Fibroblast of the aortic adventitia (primary cell): ENCODE measurements around the gene SLC20A1. TPM values are rescaled to one million over a fixed set of nuclear protein-coding genes. Genes with fewer than 3 reads are reported as not detected.

Experiments used
- DNase-seq: peaks from one replicate; pipeline ENCODE4 v3.0.0-alpha.2; 2010; ENCODE audit warnings: low read depth
- H3K4me3 ChIP-seq: 2 replicates; pipeline ENCODE4 v1.5.1; 2011; ENCODE audit warnings: low read depth, mild to moderate bottlenecking, control low read depth, low read length, moderate library complexity
- total RNA-seq: library from RNA; depleted of rRNA; stranded (reverse); fragments of >200 nt; gene quantifications from 2 replicates; pipeline ENCODE4 v1.2.3, GENCODE V29; 2012; ENCODE audit warnings: low replicate concordance
- TF ChIP-seq, protein P1 (sequence below): IDR thresholded peaks from 2 replicates; pipeline ENCODE4 v1.5.1; 2011; ENCODE audit warnings: mild to moderate bottlenecking, low read length, control low read depth, inconsistent platforms; ENCODE audit not compliant: insufficient read depth

The SLC20A1 gene
- total RNA-seq, 1 donor, result 134 TPM

DNA sequence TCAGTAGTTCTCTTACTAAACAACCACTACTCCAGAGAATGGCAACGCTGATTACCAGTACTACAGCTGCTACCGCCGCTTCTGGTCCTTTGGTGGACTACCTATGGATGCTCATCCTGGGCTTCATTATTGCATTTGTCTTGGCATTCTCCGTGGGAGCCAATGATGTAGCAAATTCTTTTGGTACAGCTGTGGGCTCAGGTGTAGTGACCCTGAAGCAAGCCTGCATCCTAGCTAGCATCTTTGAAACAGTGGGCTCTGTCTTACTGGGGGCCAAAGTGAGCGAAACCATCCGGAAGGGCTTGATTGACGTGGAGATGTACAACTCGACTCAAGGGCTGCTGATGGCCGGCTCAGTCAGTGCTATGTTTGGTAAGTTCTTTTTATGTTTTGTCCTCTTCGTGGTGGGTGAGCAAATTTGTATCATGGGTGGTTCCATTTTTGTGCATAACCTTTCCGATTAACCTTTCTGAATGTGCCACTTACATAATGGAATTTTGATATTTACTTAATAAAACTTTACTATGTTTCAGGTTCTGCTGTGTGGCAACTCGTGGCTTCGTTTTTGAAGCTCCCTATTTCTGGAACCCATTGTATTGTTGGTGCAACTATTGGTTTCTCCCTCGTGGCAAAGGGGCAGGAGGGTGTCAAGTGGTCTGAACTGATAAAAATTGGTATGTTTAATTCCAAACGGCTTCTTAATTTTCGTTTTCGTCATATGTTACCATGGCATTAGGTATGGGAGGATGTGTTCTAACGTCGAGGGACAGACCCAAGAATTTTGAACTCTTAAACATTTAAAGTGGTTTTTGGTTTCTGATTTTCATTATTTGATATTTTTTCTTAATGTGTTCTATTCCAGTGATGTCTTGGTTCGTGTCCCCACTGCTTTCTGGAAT lies 1.3 kb downstream of the SLC20A1 start:
- TF ChIP-seq, protein P1, sequence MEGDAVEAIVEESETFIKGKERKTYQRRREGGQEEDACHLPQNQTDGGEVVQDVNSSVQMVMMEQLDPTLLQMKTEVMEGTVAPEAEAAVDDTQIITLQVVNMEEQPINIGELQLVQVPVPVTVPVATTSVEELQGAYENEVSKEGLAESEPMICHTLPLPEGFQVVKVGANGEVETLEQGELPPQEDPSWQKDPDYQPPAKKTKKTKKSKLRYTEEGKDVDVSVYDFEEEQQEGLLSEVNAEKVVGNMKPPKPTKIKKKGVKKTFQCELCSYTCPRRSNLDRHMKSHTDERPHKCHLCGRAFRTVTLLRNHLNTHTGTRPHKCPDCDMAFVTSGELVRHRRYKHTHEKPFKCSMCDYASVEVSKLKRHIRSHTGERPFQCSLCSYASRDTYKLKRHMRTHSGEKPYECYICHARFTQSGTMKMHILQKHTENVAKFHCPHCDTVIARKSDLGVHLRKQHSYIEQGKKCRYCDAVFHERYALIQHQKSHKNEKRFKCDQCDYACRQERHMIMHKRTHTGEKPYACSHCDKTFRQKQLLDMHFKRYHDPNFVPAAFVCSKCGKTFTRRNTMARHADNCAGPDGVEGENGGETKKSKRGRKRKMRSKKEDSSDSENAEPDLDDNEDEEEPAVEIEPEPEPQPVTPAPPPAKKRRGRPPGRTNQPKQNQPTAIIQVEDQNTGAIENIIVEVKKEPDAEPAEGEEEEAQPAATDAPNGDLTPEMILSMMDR, result no peak
- peak overlapping the region; percentile 97 for H3K4me3 ChIP-seq
- no peak for DNase-seq

DNA sequence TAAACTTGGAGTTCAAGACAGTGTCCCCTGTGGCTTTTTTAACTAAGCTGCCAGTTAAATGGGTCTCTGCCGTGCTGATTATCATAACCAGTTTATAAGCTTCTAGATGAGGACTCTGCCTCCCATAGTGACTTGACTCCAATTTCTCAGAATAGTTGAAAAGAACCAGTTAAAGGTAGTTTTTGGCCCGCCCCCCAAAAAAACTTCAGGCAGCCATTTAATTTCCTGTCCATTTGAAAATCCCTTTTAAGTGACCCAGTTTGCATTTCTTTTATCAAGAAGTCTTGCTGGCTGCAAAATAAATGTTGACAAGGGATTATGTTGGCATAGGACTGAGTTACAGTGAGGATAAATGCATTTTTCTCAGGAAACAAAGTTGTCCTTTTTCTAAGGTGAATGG lies 2.3 kb downstream of the SLC20A1 start:
- peak overlapping the region; percentile 97 for H3K4me3 ChIP-seq
- TF ChIP-seq, protein P1, result no peak
- DNase-seq, result no peak

DNA sequence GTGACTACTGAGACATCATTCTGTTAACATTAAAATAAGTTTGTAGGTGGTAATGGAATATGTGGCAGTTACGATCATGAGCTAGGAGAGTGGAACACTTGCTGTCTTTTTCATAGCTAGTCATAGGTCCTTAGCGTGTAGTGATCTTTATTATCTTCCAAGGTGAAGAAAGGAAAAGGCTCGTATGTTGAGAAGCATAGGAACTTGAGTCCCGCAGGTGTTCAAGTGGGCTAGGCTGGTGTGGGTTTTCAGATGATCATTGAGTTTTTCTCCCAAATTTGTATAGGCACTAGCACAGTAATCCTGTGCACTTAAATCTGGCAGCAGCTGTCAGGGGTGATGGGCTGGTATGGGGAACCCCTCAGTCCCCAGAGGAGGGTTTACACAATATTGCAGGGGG lies 10.9 kb downstream of the SLC20A1 start:
- TF ChIP-seq, protein P1, result no peak
- no peak overlapping the region for H3K4me3 ChIP-seq
- DNase-seq, result no peak

DNA sequence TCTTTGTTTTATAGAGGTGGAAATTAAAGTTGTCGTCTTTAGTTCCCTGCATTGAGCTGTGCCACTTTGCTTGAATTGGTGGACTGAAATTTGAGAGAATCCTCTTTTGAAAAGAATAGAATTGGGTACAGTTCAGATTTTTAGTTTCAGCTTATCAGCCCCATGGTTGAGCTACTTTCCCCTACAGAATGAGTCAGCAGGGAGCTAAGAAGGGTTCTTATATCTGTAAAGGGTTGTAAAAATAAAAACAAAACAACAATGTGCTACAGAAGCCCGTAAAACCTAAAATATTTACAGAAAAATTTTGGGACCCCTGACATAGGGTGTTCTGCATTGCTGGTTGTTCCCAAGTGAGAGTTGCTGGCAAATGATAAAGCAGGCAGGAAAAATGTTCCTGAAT lies 12.6 kb downstream of the SLC20A1 start:
- TF ChIP-seq, protein P1, result no peak
- peak; percentile 47 for DNase-seq
- H3K4me3 ChIP-seq, result no peak overlapping the region

DNA sequence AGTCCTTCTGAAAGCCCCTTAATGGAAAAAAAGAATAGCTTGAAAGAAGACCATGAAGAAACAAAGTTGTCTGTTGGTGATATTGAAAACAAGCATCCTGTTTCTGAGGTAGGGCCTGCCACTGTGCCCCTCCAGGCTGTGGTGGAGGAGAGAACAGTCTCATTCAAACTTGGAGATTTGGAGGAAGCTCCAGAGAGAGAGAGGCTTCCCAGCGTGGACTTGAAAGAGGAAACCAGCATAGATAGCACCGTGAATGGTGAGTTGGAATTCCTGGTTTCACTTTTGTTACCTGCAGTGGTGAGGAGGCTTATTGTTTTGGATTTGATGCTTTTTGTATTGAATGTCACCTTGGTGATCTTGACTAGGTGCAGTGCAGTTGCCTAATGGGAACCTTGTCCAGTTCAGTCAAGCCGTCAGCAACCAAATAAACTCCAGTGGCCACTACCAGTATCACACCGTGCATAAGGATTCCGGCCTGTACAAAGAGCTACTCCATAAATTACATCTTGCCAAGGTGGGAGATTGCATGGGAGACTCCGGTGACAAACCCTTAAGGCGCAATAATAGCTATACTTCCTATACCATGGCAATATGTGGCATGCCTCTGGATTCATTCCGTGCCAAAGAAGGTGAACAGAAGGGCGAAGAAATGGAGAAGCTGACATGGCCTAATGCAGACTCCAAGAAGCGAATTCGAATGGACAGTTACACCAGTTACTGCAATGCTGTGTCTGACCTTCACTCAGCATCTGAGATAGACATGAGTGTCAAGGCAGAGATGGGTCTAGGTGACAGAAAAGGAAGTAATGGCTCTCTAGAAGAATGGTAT lies 13.3 kb downstream of the SLC20A1 start:
- TF ChIP-seq, protein P1, result no peak
- no peak for DNase-seq
- H3K4me3 ChIP-seq, result no peak overlapping the region

DNA sequence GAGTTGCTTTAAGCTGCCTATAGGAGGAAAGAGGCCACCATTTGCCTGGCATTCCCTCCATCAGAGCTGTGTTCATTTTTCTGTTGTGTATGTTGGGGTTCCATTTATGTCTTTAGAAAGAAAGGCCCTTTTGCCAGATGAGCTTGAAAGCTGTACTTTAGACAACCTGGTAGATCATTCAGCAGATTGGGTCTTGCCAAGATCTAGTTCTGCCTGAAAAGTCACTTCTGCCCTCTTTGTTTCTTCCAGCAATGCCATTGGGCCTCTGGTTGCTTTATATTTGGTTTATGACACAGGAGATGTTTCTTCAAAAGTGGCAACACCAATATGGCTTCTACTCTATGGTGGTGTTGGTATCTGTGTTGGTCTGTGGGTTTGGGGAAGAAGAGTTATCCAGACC lies 14.4 kb downstream of the SLC20A1 start:
- H3K4me3 ChIP-seq, result no peak overlapping the region
- DNase-seq, result no peak
- TF ChIP-seq, protein P1, result no peak
